SK-N-SH (cell line): Measurements from ENCODE around the gene NOD1. TPM values are rescaled to one million over a fixed set of nuclear protein-coding genes. Genes with fewer than 3 reads are reported as not detected.

Source experiments
- CTCF ChIA-PET: fragments of 300-600, 350-600 bp; formaldehyde crosslinking; extraction: SDS; loops from one replicate; lab custom pipeline; 2021; lab: Yijun Ruan, JAX
- POLR2A ChIA-PET: fragments of 350-600 bp; sonication (Branson Sonifier 250); formaldehyde crosslinking; extraction: SDS; loops from one replicate; lab custom pipeline; 2020; ENCODE audit warnings: antibody characterized with exemption, inconsistent platforms; lab: Yijun Ruan, JAX
- DNase-seq: peaks from one replicate; pipeline ENCODE4 v3.0.0; 2012
- H2AFZ ChIP-seq: fragments of 200-600 bp; sonication (generic); 2 replicates; pipeline ENCODE4 v1.8.1; 2016; ENCODE audit warnings: antibody characterized with exemption, mild to moderate bottlenecking, low read depth
- H3F3A ChIP-seq: fragments of 200-600 bp; sonication (generic); replicated peaks from 2 replicates; pipeline ENCODE3; 2016; ENCODE audit warnings: antibody characterized with exemption, mild to moderate bottlenecking; ENCODE audit not compliant: insufficient read depth
- H3K27ac ChIP-seq, 2 experiments: fragments of 200-500 bp in 1 of 2; fragments of 200-600 bp in 1 of 2; sonication (Bioruptor generic) in 1 of 2; sonication (generic), shearing (Covaris generic) in 1 of 2; 2 replicates each; pipeline versions ENCODE4 v1.5.1 to v1.6.1; 2014 to 2016; ENCODE audit warnings: low read depth in 2 of 2, inconsistent platforms in 1 of 2, low read length in 1 of 2, mild to moderate bottlenecking in 1 of 2, mixed read lengths in 1 of 2
- H3K27me3 ChIP-seq: fragments of 200-600 bp; sonication (generic), shearing (Covaris generic); 2 replicates; pipeline ENCODE4 v1.6.1; 2016; ENCODE audit warnings: mixed run types; ENCODE audit not compliant: insufficient read depth
- H3K36me3 ChIP-seq, 2 experiments: fragments of 200-500 bp in 1 of 2; fragments of 200-600 bp in 1 of 2; sonication (Bioruptor generic) in 1 of 2; sonication (generic) in 1 of 2; replicated peaks in 1 of 2; 2 replicates each; pipeline versions ENCODE3 to v1.5.1; 2014 to 2016; ENCODE audit warnings: low read length in 1 of 2, mild to moderate bottlenecking in 1 of 2; ENCODE audit not compliant: insufficient read depth in 2 of 2, control insufficient read depth in 1 of 2
- H3K4me1 ChIP-seq, 2 experiments: fragments of 200-500 bp in 1 of 2; fragments of 200-600 bp in 1 of 2; sonication (Bioruptor generic) in 1 of 2; sonication (generic), shearing (Covaris generic) in 1 of 2; 2 replicates each; pipeline versions ENCODE4 v1.5.1 to v1.6.1; 2014 to 2016; ENCODE audit warnings: low read depth in 1 of 2, low read length in 1 of 2, mixed run types in 1 of 2; ENCODE audit not compliant: insufficient read depth in 2 of 2, control insufficient read depth in 1 of 2
- H3K4me2 ChIP-seq: fragments of 200-600 bp; sonication (generic), shearing (Covaris generic); 2 replicates; pipeline ENCODE4 v1.6.1; 2017; ENCODE audit warnings: mixed run types
- H3K4me3 ChIP-seq, 2 experiments: fragments of 200-500 bp in 1 of 2; fragments of 200-600 bp in 1 of 2; sonication (Bioruptor generic) in 1 of 2; sonication (generic), shearing (Covaris generic) in 1 of 2; 2 replicates each; pipeline versions ENCODE4 v1.5.1 to v1.8.1; 2014 to 2016; ENCODE audit warnings: low read depth in 2 of 2, inconsistent platforms in 1 of 2, low read length in 1 of 2, mild to moderate bottlenecking in 1 of 2, mixed read lengths in 1 of 2, moderate library complexity in 1 of 2
- H3K79me2 ChIP-seq: fragments of 200-600 bp; sonication (generic); 2 replicates; pipeline ENCODE4 v1.8.1; 2017; ENCODE audit warnings: mild to moderate bottlenecking; ENCODE audit not compliant: insufficient read depth
- H3K9ac ChIP-seq: fragments of 200-600 bp; sonication (generic); 2 replicates; pipeline ENCODE4 v1.6.1; 2017; ENCODE audit warnings: mixed run types
- H3K9me2 ChIP-seq: fragments of 200-600 bp; sonication (generic); 2 replicates; pipeline ENCODE4 v1.6.1; 2017; ENCODE audit warnings: mixed run types
- H3K9me3 ChIP-seq: fragments of 200-600 bp; sonication (generic); 2 replicates; pipeline ENCODE4 v1.6.1; 2017; ENCODE audit warnings: mixed run types, mild to moderate bottlenecking, moderate library complexity
- H4K20me1 ChIP-seq: fragments of 200-600 bp; sonication (generic); 2 replicates; pipeline ENCODE4 v1.6.1; 2017; ENCODE audit warnings: mild to moderate bottlenecking, mixed run types; ENCODE audit not compliant: insufficient read depth
- CHD2 ChIP-seq: fragments of 150-350 bp; IDR thresholded peaks from 2 replicates; pipeline ENCODE4 v1.6.1; 2018; ENCODE audit warnings: low read length; ENCODE audit not compliant: partially characterized antibody
- CTCF ChIP-seq: fragments of 200-600 bp; sonication (generic); IDR thresholded peaks from 2 replicates; pipeline ENCODE4 v1.6.1; 2017; ENCODE audit warnings: antibody characterized with exemption, mild to moderate bottlenecking, moderate library complexity
- ELF1 ChIP-seq: IDR thresholded peaks from 2 replicates; pipeline ENCODE4 v1.4.0; 2012
- EP300 ChIP-seq, 2 experiments: IDR thresholded peaks; 2 replicates each; pipeline versions ENCODE4 v1.4.0 to v1.6.1; 2012; ENCODE audit warnings: borderline replicate concordance in 1 of 2, low read depth in 1 of 2, low read length in 1 of 2
- FOXM1 ChIP-seq: IDR thresholded peaks from 2 replicates; pipeline ENCODE4 v1.4.0; 2012; ENCODE audit warnings: low read depth, mild to moderate bottlenecking
- GABPA ChIP-seq: IDR thresholded peaks from 2 replicates; pipeline ENCODE4 v1.4.0; 2012; ENCODE audit warnings: low read depth, mild to moderate bottlenecking
- GATA2 ChIP-seq: sonication (generic); formaldehyde crosslinking; IDR thresholded peaks from 2 replicates; pipeline ENCODE4 v1.5.0; 2020; ENCODE audit warnings: mild to moderate bottlenecking, missing genetic modification reagents
- JUND ChIP-seq: IDR thresholded peaks from 2 replicates; pipeline ENCODE4 v1.4.0; 2012
- NFIC ChIP-seq: IDR thresholded peaks from 2 replicates; pipeline ENCODE4 v1.4.0; 2012; ENCODE audit warnings: borderline replicate concordance
- NRF1 ChIP-seq: IDR thresholded peaks from 2 replicates; pipeline ENCODE4 v1.6.1; 2012; ENCODE audit warnings: low read depth, mild to moderate bottlenecking, low read length
- POLR2AphosphoS5 ChIP-seq: IDR thresholded peaks from 2 replicates; pipeline ENCODE4 v1.6.1; 2012; ENCODE audit warnings: low read depth, low read length
- RCOR1 ChIP-seq: fragments of 150-350 bp; IDR thresholded peaks from 2 replicates; pipeline ENCODE4 v1.6.1; 2017; ENCODE audit warnings: antibody characterized with exemption, low read length
- RFX5 ChIP-seq: IDR thresholded peaks from 2 replicates; pipeline ENCODE4 v1.6.1; 2012; ENCODE audit warnings: mild to moderate bottlenecking, improper control_type of control experiment, low read length
- SMC3 ChIP-seq: IDR thresholded peaks from 2 replicates; pipeline ENCODE4 v1.6.1; 2012; ENCODE audit warnings: low read depth, low read length, improper control_type of control experiment
- TAF1 ChIP-seq: IDR thresholded peaks from 2 replicates; pipeline ENCODE4 v1.6.1; 2012; ENCODE audit warnings: low read depth, mild to moderate bottlenecking, low read length, moderate library complexity, borderline replicate concordance
- USF1 ChIP-seq: IDR thresholded peaks from 2 replicates; pipeline ENCODE4 v1.4.0; 2012; ENCODE audit warnings: low read depth, borderline replicate concordance
- USF2 ChIP-seq: fragments of 150-350 bp; IDR thresholded peaks from 2 replicates; pipeline ENCODE4 v1.6.1; 2017; ENCODE audit warnings: antibody characterized with exemption, low read length, low read depth, borderline replicate concordance
- ZBTB33 ChIP-seq: IDR thresholded peaks from 2 replicates; pipeline ENCODE4 v1.4.0; 2012; ENCODE audit warnings: low read depth, borderline replicate concordance
- WGBS: methylation state at CpG from one replicate; pipeline ENCODE4 v1.1.6; 2017; ENCODE audit warnings: low lambda C conversion rate; 5-methylcytosine and 5-hydroxymethylcytosine counted together
- polyA plus RNA-seq, 3 experiments: library from polyadenylated mRNA; depleted of rRNA; stranded (reverse); fragments of >200 nt; gene quantifications; 2 replicates each; pipeline ENCODE4 v1.2.3, GENCODE V29; 2012

Gene NOD1
- polyA plus RNA-seq, 1 of the 3 experiments (the other 2 are of a cell fraction): 5.5 TPM

- no peaks in the 10 kb centered on the region for H3K9me3 ChIP-seq
- no peak overlapping the region for H3K4me3 ChIP-seq
- H4K20me1 ChIP-seq: no peaks in the 10 kb centered on the region
- H3K36me3 ChIP-seq: no peaks in the 10 kb centered on the region
- CTCF ChIA-PET: interaction anchor here (0.6 to 4.8 kb wide), 14 partner anchors 10 to 347 kb away, joined by 3 to 55 read pairs (median 6); partner anchors contain the start of gene CRHR2
- no peak overlapping the region for H3K4me2 ChIP-seq
- H3K27me3 ChIP-seq: no peaks in the 10 kb centered on the region
- H3K9me2 ChIP-seq: no peaks in the 10 kb centered on the region
- no peaks in the 10 kb centered on the region for H3K79me2 ChIP-seq
- H3K9ac ChIP-seq: no peak overlapping the region
- H3K4me1 ChIP-seq: peaks cover 0 to 10% of the 10 kb centered on the region in 2 experiments; a peak in 2 of 4 replicates
- no peak overlapping the region for H2AFZ ChIP-seq
- peak; percentile 42 for DNase-seq
- TF ChIP-seq FOXM1 (no peak), GATA2 (CRISPR knock-in tag) (peak; percentile 51), JUND (no peak), ZBTB33 (no peak), USF1 (no peak), RCOR1 (no peak), EP300 (IDR thresholded peaks at IDR 0.05; ENCODE audit: borderline replicate concordance in 1 of 2, low read depth in 1 of 2, low read length in 1 of 2) (peak in 1 of 2 experiments; percentile 23; a peak in 1 of 4 replicates), ELF1 (no peak), POLR2AphosphoS5 (no peak), TAF1 (no peak), NFIC (no peak)
- no peaks in the 10 kb centered on the region for H3F3A ChIP-seq
- POLR2A ChIA-PET: interaction anchor here (1.0 kb wide), 1 partner anchor 83 kb away, joined by 4 read pairs; no protein-coding TSS in a partner anchor
- 90% methylated on average over 2 of the region's 2 CpGs for WGBS
- no peak overlapping the region for H3K27ac ChIP-seq
These were observed 32.9 kb upstream of the NOD1 start for GRCh38 chr7:30511494-30511893.

GRCh38 chr7:30510124-30511075 lies 31.8 kb upstream of the NOD1 start:
- 78% methylated on average over 4 of the region's 4 CpGs for WGBS
- Histone ChIP-seq H3K36me3 (no peaks in the 10 kb centered on the region), H3K4me3 (no peak overlapping the region), H3K27ac (0 out of 4 replicates have a peak overlapping the region, but pooled peaks of 1 of the 2 experiments have one; percentile 67), H3K9me3 (no peaks in the 10 kb centered on the region), H3K9me2 (no peaks in the 10 kb centered on the region), H3K9ac (no peak overlapping the region), H3K4me1 (peaks cover 0 to 10% of the 10 kb centered on the region in 2 experiments; a peak in 2 of 4 replicates), H4K20me1 (no peaks in the 10 kb centered on the region), H3K27me3 (no peaks in the 10 kb centered on the region), H3K4me2 (no peak overlapping the region), H3K79me2 (no peaks in the 10 kb centered on the region), H2AFZ (no peak overlapping the region), H3F3A (no peaks in the 10 kb centered on the region)
- DNase-seq: peak; percentile 52
- POLR2A ChIA-PET: interaction anchor here (1.0 kb wide), 1 partner anchor 84 kb away, joined by 4 read pairs; no protein-coding TSS in a partner anchor
- CTCF ChIA-PET: interaction anchor here (0.6 to 4.8 kb wide), 24 partner anchors 11 to 235 kb away, joined by 3 to 55 read pairs (median 4); partner anchors contain the start of genes CRHR2 and NOD1
- TF ChIP-seq CHD2: no peak
- peak; percentile 96 for TF ChIP-seq CTCF
- TF ChIP-seq TAF1: no peak
- no peak for TF ChIP-seq RCOR1
- TF ChIP-seq GATA2 (CRISPR knock-in tag): no peak
- TF ChIP-seq USF2: no peak
- no peak for TF ChIP-seq GABPA
- no peak for TF ChIP-seq NRF1
- no peak for TF ChIP-seq RFX5
- TF ChIP-seq SMC3: peak; percentile 61
